ENCODE measurements around the gene GSTA5. TPM values are rescaled to one million over a fixed set of nuclear protein-coding genes. Genes with fewer than 3 reads are reported as not detected.
"Not testable (repeated sequence)": the region's sequence is repeated elsewhere in the genome, so short reads cannot be mapped to it uniquely, and the experiment has no call there.

Gene GSTA5
- total RNA-seq, 1 donor from 2014 or later, result not detected

GRCh38 chr6:52871621-52872020 is 31.0 kb upstream of the GSTA5 start:
- intact Hi-C loops (cut with DNase I), result no loop called here
- DNase-seq (ENCODE audit: extremely low spot score in 2 of 2), result no peak
- H3K27ac ChIP-seq, result no peak overlapping the region
- H3K27me3 ChIP-seq, result no peaks in the 10 kb centered on the region
- TF ChIP-seq CTCF (IDR thresholded peaks at IDR 0.05) (no peak), POLR2AphosphoS5 (IDR thresholded peaks at IDR 0.05; ENCODE audit: insufficient read depth in 1 of 2, low read depth in 1 of 2) (no peak), POLR2A (IDR thresholded peaks at IDR 0.05) (no peak)
- H3K36me3 ChIP-seq, result no peaks in the 10 kb centered on the region
- H3K4me3 ChIP-seq, result no peak overlapping the region
- no peaks in the 10 kb centered on the region for H3K9me3 ChIP-seq
- no peaks in the 10 kb centered on the region for H3K4me1 ChIP-seq

GRCh38 chr6:52870335-52871091 is 29.9 kb upstream of the GSTA5 start:
- H3K4me1 ChIP-seq; H3K27ac ChIP-seq; H3K36me3 ChIP-seq; intact Hi-C loops (cut with DNase I); DNase-seq (ENCODE audit: extremely low spot score in 2 of 2); H3K4me3 ChIP-seq; H3K9me3 ChIP-seq; H3K27me3 ChIP-seq: not testable (repeated sequence)

GRCh38 chr6:52868899-52869298 is 28.3 kb upstream of the GSTA5 start:
- DNase-seq (ENCODE audit: extremely low spot score in 2 of 2); intact Hi-C loops (cut with DNase I); H3K9me3 ChIP-seq: not testable (repeated sequence)

GRCh38 chr6:52868240-52868639 is 27.6 kb upstream of the GSTA5 start:
- Histone ChIP-seq H3K9me3 (no peaks in the 10 kb centered on the region), H3K27ac (no peak overlapping the region)
- intact Hi-C loops (cut with DNase I), result no loop called here

More at GRCh38 chr6:52868899-52869298, 28.3 kb upstream of the GSTA5 start:
- not testable (repeated sequence) for H3K27me3 ChIP-seq, H3K4me3 ChIP-seq, H3K27ac ChIP-seq, H3K36me3 ChIP-seq, H3K4me1 ChIP-seq

GRCh38 chr6:52861151-52861550 is 20.5 kb upstream of the GSTA5 start:
- H3K4me1 ChIP-seq; H3K27ac ChIP-seq; H3K4me3 ChIP-seq; DNase-seq (ENCODE audit: extremely low spot score in 2 of 2); H3K36me3 ChIP-seq; intact Hi-C loops (cut with DNase I); H3K27me3 ChIP-seq; H3K9me3 ChIP-seq: not testable (repeated sequence)

More at GRCh38 chr6:52868240-52868639, 27.6 kb upstream of the GSTA5 start:
- H3K4me3 ChIP-seq, result no peak overlapping the region
- H3K36me3 ChIP-seq, result no peaks in the 10 kb centered on the region
- no peak for DNase-seq (ENCODE audit: extremely low spot score in 2 of 2)
- TF ChIP-seq CTCF (IDR thresholded peaks at IDR 0.05), result no peak
- TF ChIP-seq POLR2AphosphoS5 (IDR thresholded peaks at IDR 0.05; ENCODE audit: insufficient read depth in 1 of 2, low read depth in 1 of 2), result no peak
- TF ChIP-seq POLR2A (IDR thresholded peaks at IDR 0.05), result no peak
- H3K4me1 ChIP-seq, result no peaks in the 10 kb centered on the region
- H3K27me3 ChIP-seq, result no peaks in the 10 kb centered on the region

- Histone ChIP-seq H3K4me3 (no peak overlapping the region), H3K36me3 (no peaks in the 10 kb centered on the region), H3K27ac (no peak overlapping the region), H3K4me1 (no peaks in the 10 kb centered on the region), H3K9me3 (no peaks in the 10 kb centered on the region), H3K27me3 (no peaks in the 10 kb centered on the region)
- TF ChIP-seq CTCF (IDR thresholded peaks at IDR 0.05), result no peak
- TF ChIP-seq POLR2A (IDR thresholded peaks at IDR 0.05), result no peak
- no peak for TF ChIP-seq POLR2AphosphoS5 (IDR thresholded peaks at IDR 0.05; ENCODE audit: insufficient read depth in 1 of 2, low read depth in 1 of 2)
- DNase-seq (ENCODE audit: extremely low spot score in 2 of 2), result no peak
- intact Hi-C loops (cut with DNase I), result no loop called here
Measured at GRCh38 chr6:52858416-52858815, 17.8 kb upstream of the GSTA5 start.

GRCh38 chr6:52856137-52856536 is 15.5 kb upstream of the GSTA5 start:
- H3K27ac ChIP-seq; H3K4me1 ChIP-seq; H3K4me3 ChIP-seq; H3K36me3 ChIP-seq; DNase-seq (ENCODE audit: extremely low spot score in 2 of 2); H3K9me3 ChIP-seq; H3K27me3 ChIP-seq; intact Hi-C loops (cut with DNase I): not testable (repeated sequence)

All from vagina (tissue), 2 donors.